Stimulated activated naive CD8-positive, alpha-beta T cell treated with anti-CD3 and anti-CD28 coated beads, Interleukin-15, Interleukin-2, amounts not matched to agents 100 ng/mL and 50 ng/mL, for 24 hours (primary cell): ENCODE measurements around the gene ATP6AP1.
"Not testable (repeated sequence)": the region's sequence is repeated elsewhere in the genome, so short reads cannot be mapped to it uniquely, and the experiment has no call there.

Experiments used
- H3K27ac Mint-ChIP-seq: one replicate; pipeline ENCODE4 v1.8.0; 2021; ENCODE audit warnings: mild to moderate bottlenecking, mixed read lengths
- H3K27me3 Mint-ChIP-seq: one replicate; pipeline ENCODE4 v1.8.0; 2021; ENCODE audit warnings: mixed read lengths
- H3K36me3 Mint-ChIP-seq: one replicate; pipeline ENCODE4 v1.8.0; 2021; ENCODE audit warnings: low read depth, mixed read lengths
- H3K4me1 Mint-ChIP-seq: one replicate; pipeline ENCODE4 v1.8.0; 2021; ENCODE audit warnings: low read depth, mixed read lengths
- H3K4me3 Mint-ChIP-seq: one replicate; pipeline ENCODE4 v1.8.0; 2021; ENCODE audit warnings: mild to moderate bottlenecking, mixed read lengths
- H3K9me3 Mint-ChIP-seq: one replicate; pipeline ENCODE4 v1.8.0; 2021; ENCODE audit warnings: mixed read lengths

The ATP6AP1 gene

DNA sequence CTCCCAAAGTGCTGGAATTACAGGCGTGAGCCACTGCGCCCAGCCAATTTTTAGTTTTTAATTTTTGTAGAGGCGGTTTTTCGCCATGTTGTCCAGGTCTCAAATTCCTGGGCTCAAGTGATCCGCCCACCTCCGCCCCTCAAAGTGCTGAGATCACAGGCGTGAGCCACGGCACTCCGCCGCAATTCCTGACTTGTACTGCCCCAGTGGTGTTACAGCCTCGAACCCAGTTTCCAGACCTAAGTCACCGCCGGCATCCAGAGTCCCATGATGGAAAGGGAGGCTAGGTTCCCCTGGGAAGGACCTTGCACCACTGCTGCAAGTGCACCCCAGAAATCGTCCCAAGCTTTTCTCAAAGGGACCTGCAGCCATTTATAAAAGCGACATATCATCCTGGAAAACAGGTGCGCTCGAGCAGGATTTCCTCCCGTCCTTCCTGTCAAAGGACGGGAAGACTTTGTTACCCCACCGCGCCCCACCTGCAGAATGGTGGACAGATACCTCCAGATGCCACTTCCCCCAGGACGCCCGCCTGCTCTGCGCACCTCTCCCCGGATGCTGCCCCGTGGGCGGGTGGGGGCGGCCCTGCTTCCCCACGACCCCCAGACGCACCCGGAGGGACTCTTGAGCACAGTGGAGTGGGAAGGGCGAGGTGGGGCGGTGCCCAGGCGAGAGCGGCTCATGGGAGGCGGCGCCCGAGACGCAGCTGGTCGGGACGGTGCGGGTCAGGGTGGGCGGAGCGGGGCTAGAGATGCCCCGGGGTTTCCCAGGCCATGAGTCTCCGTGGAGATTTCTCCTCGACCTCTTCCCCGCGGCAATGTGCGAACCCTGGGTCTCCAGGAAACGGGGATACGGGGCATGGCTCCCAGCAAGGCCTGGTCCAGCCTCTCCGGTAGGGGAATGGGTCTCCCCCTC lies 31.2 kb upstream of the ATP6AP1 start:
- Mint-ChIP-seq H3K36me3 (peaks cover 31% of the 10 kb centered on the region), H3K9me3 (no peaks in the 10 kb centered on the region), H3K27me3 (peaks cover 3% of the 10 kb centered on the region), H3K4me1 (peaks cover 27% of the 10 kb centered on the region), H3K4me3 (peak overlapping the region; percentile 99), H3K27ac (peak overlapping the region; percentile 100)

DNA sequence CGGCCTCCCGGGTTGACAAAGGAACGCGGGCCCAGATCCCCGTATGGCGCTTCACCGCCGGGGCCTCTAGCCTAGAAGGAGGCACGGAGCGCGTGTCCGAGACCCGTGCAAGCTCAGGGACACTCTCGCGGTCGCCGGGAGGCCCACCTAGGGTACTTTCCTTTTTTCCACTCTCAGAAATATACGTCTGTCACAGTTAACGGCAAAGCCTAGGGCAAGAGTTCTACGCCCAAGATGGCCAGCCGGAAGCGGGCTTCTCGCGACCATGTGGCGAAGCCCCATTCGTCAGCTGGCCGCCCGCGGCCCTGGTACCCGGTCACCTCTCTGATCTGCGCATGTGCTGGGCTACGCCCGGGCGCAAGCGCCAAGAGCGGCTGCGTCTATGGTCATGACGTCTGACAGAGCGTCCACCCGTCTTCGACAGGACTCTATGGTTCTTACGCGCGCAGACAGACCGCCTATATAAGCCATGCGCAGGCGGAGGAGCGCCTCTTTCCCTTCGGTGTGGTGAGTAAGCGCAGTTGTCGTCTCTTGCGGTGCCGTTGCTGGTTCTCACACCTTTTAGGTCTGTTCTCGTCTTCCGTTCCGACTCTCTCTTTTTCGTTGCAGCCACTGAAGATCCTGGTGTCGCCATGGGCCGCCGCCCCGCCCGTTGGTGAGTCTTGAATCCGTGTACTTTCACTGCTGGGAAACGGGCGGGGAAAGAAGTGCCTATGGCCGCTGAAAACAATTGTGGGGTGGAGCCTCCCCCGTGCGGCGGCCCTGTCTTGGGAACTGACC lies 30.4 kb upstream of the ATP6AP1 start, which contains the start of gene RPL10:
RPL10 (plus strand) TSS at position 490 of the 780 bp plus-strand sequence; CDS start at position 633, 143 bp downstream.
- peaks cover 31% of the 10 kb centered on the region for H3K36me3 Mint-ChIP-seq
- peak within 1 kb of the TSS; percentile 100 for H3K27ac Mint-ChIP-seq
- peak within 1 kb of the TSS; percentile 99 for H3K4me3 Mint-ChIP-seq
- H3K27me3 Mint-ChIP-seq = peaks cover 3% of the 10 kb centered on the region
- H3K9me3 Mint-ChIP-seq = no peaks in the 10 kb centered on the region
- H3K4me1 Mint-ChIP-seq = peaks cover 27% of the 10 kb centered on the region

DNA sequence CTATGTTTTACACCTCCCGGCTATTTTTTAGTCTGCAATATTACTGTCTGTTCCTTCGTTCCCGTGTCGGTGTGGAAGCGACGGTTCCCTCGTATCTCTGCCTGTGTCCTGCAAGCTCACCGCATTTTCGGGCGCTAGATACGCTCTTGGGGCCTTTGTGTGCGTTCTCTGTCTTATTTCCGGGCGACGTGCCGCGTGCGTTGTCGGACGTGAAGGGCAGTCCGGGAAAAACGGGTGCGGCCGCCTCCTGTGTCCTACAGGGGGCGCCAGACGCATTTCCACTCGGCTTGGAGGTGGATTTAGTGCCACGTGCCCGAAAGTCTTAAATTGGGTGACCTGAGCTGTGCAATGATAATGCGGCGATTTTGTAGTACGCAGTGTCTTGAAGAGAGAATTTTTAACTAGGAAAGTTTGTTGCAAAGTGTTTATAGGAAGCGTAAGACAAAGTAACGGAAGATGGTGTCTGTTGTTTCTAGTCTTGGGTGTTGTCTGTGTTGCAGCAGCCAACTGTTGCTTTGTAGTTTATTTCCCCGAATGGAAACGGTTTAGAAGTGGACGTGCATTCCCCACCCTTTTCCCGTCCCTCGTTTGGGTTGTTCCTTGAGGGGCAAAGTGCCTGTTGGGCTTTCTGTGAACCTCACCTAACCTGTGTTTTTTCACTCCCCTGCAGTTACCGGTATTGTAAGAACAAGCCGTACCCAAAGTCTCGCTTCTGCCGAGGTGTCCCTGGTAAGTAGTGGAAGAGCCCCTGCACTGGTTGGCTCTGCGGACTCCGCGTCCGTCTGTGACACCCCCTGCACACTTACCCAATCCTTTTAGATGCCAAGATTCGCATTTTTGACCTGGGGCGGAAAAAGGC lies 29.6 kb upstream of the ATP6AP1 start:
- Mint-ChIP-seq H3K4me3 (peak overlapping the region; percentile 99), H3K4me1 (peaks cover 27% of the 10 kb centered on the region), H3K9me3 (no peaks in the 10 kb centered on the region), H3K36me3 (peaks cover 31% of the 10 kb centered on the region), H3K27ac (peak overlapping the region; percentile 100), H3K27me3 (peaks cover 3% of the 10 kb centered on the region)

DNA sequence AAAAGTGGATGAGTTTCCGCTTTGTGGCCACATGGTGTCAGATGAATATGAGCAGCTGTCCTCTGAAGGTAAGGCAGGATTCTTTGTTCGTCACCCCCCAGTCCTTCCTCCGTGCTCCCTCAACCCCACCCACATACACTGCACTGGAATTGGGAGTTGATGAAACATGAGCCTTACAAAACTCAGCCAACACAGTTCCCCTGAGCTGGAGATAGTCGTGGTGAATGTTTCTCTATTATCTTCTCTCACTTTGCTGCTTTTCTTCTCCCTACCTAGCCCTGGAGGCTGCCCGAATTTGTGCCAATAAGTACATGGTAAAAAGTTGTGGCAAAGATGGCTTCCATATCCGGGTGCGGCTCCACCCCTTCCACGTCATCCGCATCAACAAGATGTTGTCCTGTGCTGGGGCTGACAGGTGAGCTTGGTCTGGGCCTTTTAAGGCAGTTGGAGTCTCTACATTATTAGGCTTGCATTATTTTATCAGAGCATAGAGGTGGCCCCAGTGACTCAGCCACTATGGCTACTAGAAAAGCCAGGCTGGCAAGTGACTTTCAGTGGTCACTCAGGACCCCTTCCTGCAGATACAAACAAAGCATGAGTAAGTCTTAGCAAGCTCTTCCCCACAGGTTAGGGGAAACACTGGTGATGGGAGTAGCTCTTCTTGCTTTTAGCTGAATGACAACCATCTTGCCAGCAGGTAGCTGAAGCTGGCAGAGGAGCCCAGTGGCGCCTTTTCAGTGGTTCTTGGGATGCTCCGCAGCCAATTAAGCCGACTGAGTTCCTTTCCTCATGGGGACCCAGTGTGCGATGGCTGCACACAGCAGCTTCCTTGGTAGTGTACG lies 28.7 kb upstream of the ATP6AP1 start:
- peaks cover 31% of the 10 kb centered on the region for H3K36me3 Mint-ChIP-seq
- peaks cover 3% of the 10 kb centered on the region for H3K27me3 Mint-ChIP-seq
- H3K4me3 Mint-ChIP-seq = peak overlapping the region; percentile 99
- H3K27ac Mint-ChIP-seq = peak overlapping the region; percentile 100
- peaks cover 27% of the 10 kb centered on the region for H3K4me1 Mint-ChIP-seq
- H3K9me3 Mint-ChIP-seq = no peaks in the 10 kb centered on the region

DNA sequence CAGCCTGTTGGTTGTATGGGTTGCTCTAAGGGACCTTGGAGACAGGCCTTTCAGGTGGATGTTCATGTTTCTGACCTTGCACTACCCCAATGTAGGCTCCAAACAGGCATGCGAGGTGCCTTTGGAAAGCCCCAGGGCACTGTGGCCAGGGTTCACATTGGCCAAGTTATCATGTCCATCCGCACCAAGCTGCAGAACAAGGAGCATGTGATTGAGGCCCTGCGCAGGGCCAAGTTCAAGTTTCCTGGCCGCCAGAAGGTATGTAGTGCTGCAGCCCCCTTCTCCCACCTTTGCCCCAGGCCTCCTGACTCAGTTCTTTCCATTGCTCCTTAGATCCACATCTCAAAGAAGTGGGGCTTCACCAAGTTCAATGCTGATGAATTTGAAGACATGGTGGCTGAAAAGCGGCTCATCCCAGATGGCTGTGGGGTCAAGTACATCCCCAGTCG lies 28.1 kb upstream of the ATP6AP1 start:
- Mint-ChIP-seq H3K4me1 (peaks cover 27% of the 10 kb centered on the region), H3K4me3 (peak overlapping the region; percentile 99), H3K27ac (peak overlapping the region; percentile 100), H3K36me3 (peaks cover 31% of the 10 kb centered on the region)
- not testable (repeated sequence) for H3K27me3 Mint-ChIP-seq, H3K9me3 Mint-ChIP-seq

DNA sequence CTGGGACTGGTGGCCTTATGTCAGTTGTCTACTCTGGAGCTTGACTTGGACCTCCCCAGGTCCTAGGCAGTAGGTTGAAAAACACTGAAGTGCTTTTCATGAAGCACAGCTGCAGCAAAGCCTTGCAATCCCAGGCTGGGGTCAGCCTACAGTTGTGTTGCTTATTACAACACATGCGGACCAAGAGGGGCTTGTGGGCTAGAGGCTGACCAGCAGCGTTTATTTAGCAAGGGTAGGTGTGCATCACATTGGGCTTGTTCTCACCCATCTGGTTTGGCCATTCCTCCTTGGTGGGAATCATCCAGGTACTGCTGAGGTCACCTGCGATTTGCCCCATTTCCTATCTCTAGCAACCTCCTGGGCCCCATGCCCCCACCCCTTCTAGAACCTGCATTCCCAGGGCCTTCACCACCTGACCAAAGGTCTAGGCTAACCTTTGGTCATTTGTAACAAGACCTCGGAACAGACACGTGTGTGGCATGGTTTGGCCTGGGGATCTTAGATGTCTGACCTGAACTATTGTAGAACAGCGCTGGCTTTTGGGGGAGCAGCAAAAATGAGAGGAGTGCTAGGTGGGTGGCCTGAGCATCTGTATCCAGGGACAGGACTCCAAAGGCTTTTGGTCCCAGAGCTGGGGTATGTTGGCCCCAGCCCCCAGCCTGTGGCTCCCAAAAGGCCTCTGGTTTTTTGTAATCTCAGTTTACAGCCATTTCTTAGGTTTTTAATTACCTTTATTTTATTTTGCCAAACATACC lies 27.3 kb upstream of the ATP6AP1 start:
- H3K27me3 Mint-ChIP-seq = peaks cover 3% of the 10 kb centered on the region
- no peaks in the 10 kb centered on the region for H3K9me3 Mint-ChIP-seq
- peak overlapping the region; percentile 99 for H3K4me3 Mint-ChIP-seq
- H3K4me1 Mint-ChIP-seq = peaks cover 27% of the 10 kb centered on the region
- H3K36me3 Mint-ChIP-seq = peaks cover 31% of the 10 kb centered on the region
- H3K27ac Mint-ChIP-seq = peak overlapping the region; percentile 100

DNA sequence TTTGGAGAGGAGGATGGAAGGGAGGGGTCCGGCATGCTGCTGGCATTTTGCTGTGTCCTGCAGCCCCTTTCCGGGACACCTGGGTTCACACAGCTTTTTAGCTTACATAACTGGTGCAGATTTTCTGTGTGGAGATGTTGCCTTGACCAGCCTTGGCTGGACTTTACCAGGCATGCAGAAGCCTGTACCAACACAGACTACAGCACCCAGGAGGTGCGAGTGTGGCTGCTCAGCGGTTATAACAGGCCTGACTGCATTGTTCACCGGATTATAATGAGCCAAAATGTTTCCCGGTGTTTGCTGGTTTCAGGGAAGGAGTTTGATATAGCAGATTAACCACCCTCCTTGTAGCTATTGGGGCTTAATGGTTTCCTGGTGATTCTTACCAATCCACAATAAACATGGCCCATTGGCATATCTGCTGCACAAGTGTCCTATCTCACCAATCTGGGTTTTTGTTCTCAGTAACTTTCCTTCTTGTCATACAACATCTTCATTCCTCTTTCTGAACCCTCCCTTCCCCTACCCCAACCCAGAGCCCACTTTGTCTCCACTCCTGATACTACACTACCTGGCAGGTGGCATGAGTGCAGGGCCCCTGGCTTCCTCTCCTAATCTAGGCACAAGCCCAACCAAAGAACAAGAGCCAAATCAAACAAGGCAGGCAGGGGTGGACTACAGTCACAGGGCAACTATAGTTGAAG lies 26.4 kb upstream of the ATP6AP1 start:
- H3K9me3 Mint-ChIP-seq = no peaks in the 10 kb centered on the region
- H3K4me3 Mint-ChIP-seq = no peak overlapping the region
- H3K27me3 Mint-ChIP-seq = peaks cover 3% of the 10 kb centered on the region
- peak overlapping the region; percentile 49 for H3K27ac Mint-ChIP-seq
- H3K4me1 Mint-ChIP-seq = peaks cover 25% of the 10 kb centered on the region
- H3K36me3 Mint-ChIP-seq = peaks cover 31% of the 10 kb centered on the region

DNA sequence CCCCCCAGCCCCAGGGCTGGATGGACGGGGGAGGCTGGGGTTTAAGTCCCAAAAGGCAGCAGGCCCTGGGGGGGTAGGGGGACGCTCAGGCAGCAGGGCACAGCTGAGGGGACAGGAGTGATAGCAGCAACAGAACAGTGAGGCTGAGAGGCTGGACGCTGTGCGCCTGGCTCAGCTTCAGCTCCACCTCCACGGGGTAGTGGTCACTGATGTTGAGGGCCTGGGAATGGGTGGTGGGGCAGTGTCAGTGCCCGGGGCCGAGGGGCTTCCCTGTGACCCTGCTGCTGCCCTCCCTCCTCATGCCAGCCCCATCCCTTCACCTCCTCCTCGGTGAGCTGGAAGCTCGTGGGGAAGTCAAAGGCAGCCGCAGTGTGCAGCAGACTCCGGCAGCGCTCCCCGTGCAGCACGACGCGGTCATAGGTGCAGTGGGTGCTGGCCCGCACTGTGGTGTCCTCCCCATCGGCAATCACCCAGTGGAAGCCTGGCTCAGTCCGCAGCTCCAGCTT lies 25.8 kb upstream of the ATP6AP1 start:
- H3K27ac Mint-ChIP-seq = no peak overlapping the region
- H3K9me3 Mint-ChIP-seq = no peaks in the 10 kb centered on the region
- H3K36me3 Mint-ChIP-seq = peaks cover 31% of the 10 kb centered on the region

DNA sequence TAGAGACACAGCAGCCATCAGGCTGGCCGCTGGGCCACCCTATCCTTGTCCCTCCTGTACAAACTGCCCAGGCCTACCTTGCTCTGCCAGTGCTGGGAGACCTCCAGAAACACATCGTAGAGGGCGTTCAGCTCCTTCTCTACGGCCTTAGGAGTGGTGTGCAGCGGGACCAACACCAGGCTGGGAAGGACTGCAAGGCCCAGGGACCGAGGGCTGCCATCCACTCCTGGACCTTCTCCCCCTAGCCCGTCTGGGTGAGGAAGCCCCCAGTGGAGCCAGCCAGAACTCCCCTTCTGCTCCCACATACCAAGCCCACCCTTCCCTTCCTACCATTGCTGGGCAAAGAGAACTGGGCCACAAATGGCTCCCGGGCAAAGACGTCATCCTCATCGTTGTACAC lies 25.3 kb upstream of the ATP6AP1 start:
- peaks cover 3% of the 10 kb centered on the region for H3K27me3 Mint-ChIP-seq
- H3K36me3 Mint-ChIP-seq = peaks cover 28% of the 10 kb centered on the region
- H3K27ac Mint-ChIP-seq = no peak overlapping the region
- H3K4me1 Mint-ChIP-seq = peaks cover 23% of the 10 kb centered on the region
- no peaks in the 10 kb centered on the region for H3K9me3 Mint-ChIP-seq
- H3K4me3 Mint-ChIP-seq = no peak overlapping the region

More for the DNA sequence above, 25.8 kb upstream of the ATP6AP1 start:
- no peak overlapping the region for H3K4me3 Mint-ChIP-seq
- peaks cover 3% of the 10 kb centered on the region for H3K27me3 Mint-ChIP-seq
- peaks cover 24% of the 10 kb centered on the region for H3K4me1 Mint-ChIP-seq

DNA sequence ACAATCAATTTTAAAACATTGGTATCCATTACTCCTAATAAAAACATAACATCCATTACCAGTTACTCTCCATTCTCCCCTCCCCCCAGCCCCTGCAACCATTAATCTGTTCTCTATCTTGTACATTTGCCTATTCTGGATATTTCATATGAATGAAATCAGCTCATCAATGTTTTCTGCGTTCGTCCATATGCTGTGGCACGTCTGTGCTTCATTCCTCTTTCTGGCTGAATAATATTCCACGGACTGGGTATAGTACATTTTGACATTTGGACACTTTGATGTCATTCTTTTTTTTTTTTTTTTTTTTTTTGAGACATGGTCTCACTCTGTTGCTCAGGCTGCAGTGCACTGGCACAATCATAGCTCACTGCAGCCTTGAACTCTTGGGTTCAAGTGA lies 24.6 kb upstream of the ATP6AP1 start:
- Mint-ChIP-seq H3K36me3 (peaks cover 21% of the 10 kb centered on the region), H3K4me3 (no peak overlapping the region), H3K4me1 (peaks cover 26% of the 10 kb centered on the region), H3K27ac (no peak overlapping the region), H3K9me3 (no peaks in the 10 kb centered on the region), H3K27me3 (peaks cover under 1% of the 10 kb centered on the region)

DNA sequence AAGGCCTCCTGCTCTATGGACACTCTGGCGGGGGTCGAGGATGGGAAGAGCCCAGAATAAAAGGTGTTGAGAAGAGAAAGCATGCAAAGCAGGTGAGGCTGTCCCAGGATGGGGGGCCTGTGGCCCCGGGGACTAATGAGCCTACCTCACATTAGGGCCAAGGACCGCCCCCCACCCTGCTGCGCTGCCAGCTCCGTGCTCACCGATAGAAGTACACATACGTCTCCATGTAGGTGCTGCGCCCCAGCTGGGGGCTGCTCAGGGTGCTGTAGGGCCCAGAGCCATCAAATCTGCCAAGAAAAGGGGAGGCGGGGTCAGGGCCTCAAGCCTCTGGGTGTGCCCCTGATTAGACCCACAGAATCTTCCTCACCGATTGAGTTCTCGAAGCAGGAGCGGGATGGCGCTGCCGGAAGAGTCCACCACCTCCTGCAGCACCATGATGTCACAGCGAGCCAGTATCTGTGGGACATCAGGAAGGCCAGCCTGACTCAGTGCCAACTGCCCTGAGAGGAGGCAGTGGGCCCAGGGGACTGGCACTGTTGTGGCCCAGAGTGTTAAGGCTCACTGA lies 23.8 kb upstream of the ATP6AP1 start:
- no peaks in the 10 kb centered on the region for H3K9me3 Mint-ChIP-seq
- H3K27me3 Mint-ChIP-seq = no peaks in the 10 kb centered on the region
- H3K27ac Mint-ChIP-seq = no peak overlapping the region
- peaks cover 24% of the 10 kb centered on the region for H3K4me1 Mint-ChIP-seq
- H3K4me3 Mint-ChIP-seq = no peak overlapping the region
- peaks cover 13% of the 10 kb centered on the region for H3K36me3 Mint-ChIP-seq

DNA sequence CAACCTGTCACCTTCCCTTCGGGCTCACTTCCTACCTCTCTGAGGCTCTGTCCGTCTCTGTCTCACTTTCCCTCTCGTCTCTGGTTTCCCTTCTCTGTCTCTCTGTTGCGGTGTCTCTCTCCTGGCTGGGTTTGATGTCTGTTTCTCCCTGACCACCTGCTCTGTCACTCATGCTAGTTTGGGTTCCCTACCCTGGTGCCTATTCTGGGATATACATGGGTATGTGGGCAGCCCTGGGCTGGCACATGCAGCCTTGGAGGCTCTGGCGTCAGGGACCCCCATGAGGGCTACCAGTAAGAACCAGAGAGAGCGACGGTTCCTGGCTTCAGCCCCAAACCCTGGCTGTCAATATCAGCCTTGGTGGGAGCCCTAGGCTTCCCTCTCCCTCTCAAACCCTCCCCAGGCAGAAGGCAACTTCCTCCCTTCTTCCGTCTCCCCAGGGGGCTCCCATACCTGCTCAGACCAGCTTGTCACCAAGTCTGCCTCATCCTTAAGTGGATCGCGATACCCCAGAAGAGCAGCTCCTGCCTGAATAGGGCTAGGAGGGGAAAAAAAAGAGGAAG lies 19.7 kb upstream of the ATP6AP1 start:
- Mint-ChIP-seq H3K27me3 (no peaks in the 10 kb centered on the region), H3K9me3 (no peaks in the 10 kb centered on the region), H3K27ac (peak overlapping the region; percentile 61), H3K4me1 (peaks cover 23% of the 10 kb centered on the region), H3K36me3 (no peaks in the 10 kb centered on the region), H3K4me3 (peak overlapping the region; percentile 70)
